IMR-90 (cell line): ENCODE data around the gene TCF7. TPM values are rescaled to one million over a fixed set of nuclear protein-coding genes. Genes with fewer than 3 reads are reported as not detected.

Experiments
- ATAC-seq: fragments of 200-7000 bp; cut with Tn5 transposase; 2 replicates; pipeline ENCODE4 v1.9.1; 2020; ENCODE audit warnings: low read depth, mild to moderate bottlenecking, moderate library complexity
- BruUV-seq: library from RNA; stranded (reverse); fragments of 400-500 nt; replicated peaks from 2 replicates; lab custom pipeline; 2021; lab: Mats Ljungman, UMichigan
- CTCF ChIA-PET: fragments of 300-600 bp; formaldehyde crosslinking; extraction: SDS; loops from one replicate; lab custom pipeline; 2021; ENCODE audit warnings: antibody characterized with exemption; lab: Yijun Ruan, JAX
- POLR2A ChIA-PET: fragments of 300-600 bp; sonication (Branson Sonifier 250); formaldehyde crosslinking; loops from one replicate; lab custom pipeline; 2022; ENCODE audit warnings: antibody characterized with exemption; ENCODE audit not compliant: unreplicated experiment; lab: Charles Lee
- DNase-seq: peaks from one replicate; pipeline ENCODE4 v3.0.0; 2013
- H2AFZ ChIP-seq: replicated peaks from 2 replicates; pipeline ENCODE3; 2013; ENCODE audit warnings: low read length, mild to moderate bottlenecking; ENCODE audit not compliant: poor library complexity
- H2AK5ac ChIP-seq: 2 replicates; pipeline ENCODE4 v1.6.1; 2013; ENCODE audit warnings: low read depth, low read length, inconsistent platforms
- H2AK9ac ChIP-seq: replicated peaks from 2 replicates; pipeline ENCODE3; 2013; ENCODE audit warnings: mild to moderate bottlenecking, low read depth, low read length, moderate library complexity; ENCODE audit not compliant: poor library complexity
- H2BK120ac ChIP-seq: 2 replicates; pipeline ENCODE4 v1.6.1; 2013; ENCODE audit warnings: low read depth, low read length, inconsistent platforms
- H2BK15ac ChIP-seq: 3 replicates; pipeline ENCODE4 v1.6.1; 2013; ENCODE audit warnings: low read depth, low read length, inconsistent platforms
- H2BK20ac ChIP-seq: 2 replicates; pipeline ENCODE4 v1.6.1; 2013; ENCODE audit warnings: low read depth, mild to moderate bottlenecking, inconsistent platforms, low read length, moderate library complexity
- H2BK5ac ChIP-seq: 2 replicates; pipeline ENCODE4 v1.6.1; 2013; ENCODE audit warnings: mild to moderate bottlenecking, low read depth, low read length, inconsistent platforms; ENCODE audit not compliant: poor library complexity, severe bottlenecking
- H3K14ac ChIP-seq: replicated peaks from 2 replicates; pipeline ENCODE4 v1.6.1; 2013; ENCODE audit warnings: low read depth, low read length, inconsistent platforms
- H3K18ac ChIP-seq: 2 replicates; pipeline ENCODE4 v1.6.1; 2013; ENCODE audit warnings: low read depth, low read length, control low read depth
- H3K23ac ChIP-seq: 2 replicates; pipeline ENCODE4 v1.6.1; 2013; ENCODE audit warnings: low read depth, low read length, inconsistent platforms
- H3K27ac ChIP-seq: 2 replicates; pipeline ENCODE4 v1.5.1; 2013; ENCODE audit warnings: mild to moderate bottlenecking, control low read depth, low read length; ENCODE audit not compliant: insufficient read depth
- H3K27me3 ChIP-seq: 2 replicates; pipeline ENCODE4 v1.6.1; 2013; ENCODE audit warnings: low read length; ENCODE audit not compliant: control insufficient read depth, insufficient read depth
- H3K36me3 ChIP-seq: 2 replicates; pipeline ENCODE4 v1.6.1; 2013; ENCODE audit warnings: low read length, mixed read lengths; ENCODE audit not compliant: control insufficient read depth, insufficient read depth
- H3K4ac ChIP-seq: 2 replicates; pipeline ENCODE4 v1.6.1; 2013; ENCODE audit warnings: low read depth, low read length, inconsistent platforms
- H3K4me1 ChIP-seq: 2 replicates; pipeline ENCODE4 v1.6.1; 2013; ENCODE audit warnings: low read length, mixed read lengths; ENCODE audit not compliant: control insufficient read depth, insufficient read depth
- H3K4me2 ChIP-seq: 2 replicates; pipeline ENCODE4 v1.6.1; 2013; ENCODE audit warnings: low read depth, mild to moderate bottlenecking, control low read depth, low read length, moderate library complexity
- H3K4me3 ChIP-seq: 2 replicates; pipeline ENCODE4 v1.5.1; 2013; ENCODE audit warnings: low read depth, mild to moderate bottlenecking, control low read depth, low read length, moderate library complexity; ENCODE audit not compliant: insufficient read depth
- H3K56ac ChIP-seq: 2 replicates; pipeline ENCODE4 v1.6.1; 2013; ENCODE audit warnings: low read length, inconsistent platforms; ENCODE audit not compliant: insufficient read depth; ENCODE audit errors: extremely low read depth
- H3K79me1 ChIP-seq, 2 experiments: 2 replicates each; pipeline ENCODE4 v1.6.1; 2013; ENCODE audit warnings: low read length in 2 of 2, inconsistent platforms in 1 of 2, low read depth in 1 of 2
- H3K9ac ChIP-seq: 2 replicates; pipeline ENCODE4 v1.6.1; 2013; ENCODE audit warnings: low read depth, low read length, control low read depth
- H3K9me1 ChIP-seq: 2 replicates; pipeline ENCODE4 v1.6.1; 2013; ENCODE audit warnings: low read length, inconsistent platforms; ENCODE audit not compliant: insufficient read depth
- H3K9me3 ChIP-seq: 2 replicates; pipeline ENCODE4 v1.6.1; 2013; ENCODE audit warnings: low read length; ENCODE audit not compliant: control insufficient read depth, insufficient read depth
- H4K20me1 ChIP-seq: 2 replicates; pipeline ENCODE4 v1.6.1; 2013; ENCODE audit warnings: low read length, inconsistent platforms; ENCODE audit not compliant: insufficient read depth
- H4K5ac ChIP-seq: 2 replicates; pipeline ENCODE4 v1.6.1; 2013; ENCODE audit warnings: mild to moderate bottlenecking, low read depth, low read length, control low read depth
- H4K8ac ChIP-seq, 2 experiments: 2 replicates each; pipeline ENCODE4 v1.6.1; 2013; ENCODE audit warnings: low read depth in 2 of 2, low read length in 2 of 2, control low read depth in 1 of 2, inconsistent platforms in 1 of 2
- H4K91ac ChIP-seq: 2 replicates; pipeline ENCODE4 v1.6.1; 2013; ENCODE audit warnings: low read depth, low read length, inconsistent platforms; ENCODE audit not compliant: insufficient read depth
- BHLHE40 ChIP-seq: fragments of 150-350 bp; IDR thresholded peaks from 2 replicates; pipeline ENCODE4 v1.6.1; 2016; ENCODE audit warnings: mild to moderate bottlenecking, low read depth, low read length
- CEBPB ChIP-seq: IDR thresholded peaks from 2 replicates; pipeline ENCODE4 v1.6.1; 2012; ENCODE audit warnings: low read depth, low read length, improper control_type of control experiment
- CHD1 ChIP-seq: IDR thresholded peaks from 2 replicates; pipeline ENCODE4 v1.6.1; 2012; ENCODE audit warnings: low read depth, low read length, improper control_type of control experiment
- ELK1 ChIP-seq: fragments of 150-350 bp; IDR thresholded peaks from 2 replicates; pipeline ENCODE4 v1.6.1; 2016; ENCODE audit warnings: low read depth, mild to moderate bottlenecking, low read length, moderate library complexity, borderline replicate concordance
- MAZ ChIP-seq: IDR thresholded peaks from 2 replicates; pipeline ENCODE4 v1.6.1; 2012; ENCODE audit warnings: low read depth, mild to moderate bottlenecking, low read length, improper control_type of control experiment, moderate library complexity, borderline replicate concordance
- MXI1 ChIP-seq: IDR thresholded peaks from 2 replicates; pipeline ENCODE4 v1.6.1; 2012; ENCODE audit warnings: low read depth, mild to moderate bottlenecking, low read length, moderate library complexity, borderline replicate concordance
- POLR2A ChIP-seq: IDR thresholded peaks from 2 replicates; pipeline ENCODE4 v1.6.1; 2012; ENCODE audit warnings: mild to moderate bottlenecking, low read depth, low read length
- RAD21 ChIP-seq: IDR thresholded peaks from 2 replicates; pipeline ENCODE4 v1.6.1; 2012; ENCODE audit warnings: low read length, improper control_type of control experiment
- SMC3 ChIP-seq: fragments of 150-350 bp; IDR thresholded peaks from 2 replicates; pipeline ENCODE4 v1.6.1; 2016; ENCODE audit warnings: low read depth, mild to moderate bottlenecking, antibody characterized with exemption, low read length, moderate library complexity
- USF2 ChIP-seq: fragments of 150-350 bp; IDR thresholded peaks from 2 replicates; pipeline ENCODE4 v1.6.1; 2017; ENCODE audit warnings: mild to moderate bottlenecking, antibody characterized with exemption, low read length, low read depth
- WGBS, 2 experiments: methylation state at CpG; one replicate each; pipeline versions ENCODE4 v1.1.5 to v1.1.7; 2013; ENCODE audit warnings: missing lambda C conversion rate in 2 of 2; ENCODE audit not compliant: insufficient read length in 1 of 2; ENCODE audit errors: extremely low coverage in 2 of 2; 5-methylcytosine and 5-hydroxymethylcytosine counted together
- dilution Hi-C: fragments of 300-500 bp; cut with HindIII; formaldehyde crosslinking; loops from one replicate; pipeline ENCODE4 v1.14.3; 2018; ENCODE audit warnings: low sequenced_read_pairs; ENCODE audit not compliant: unreplicated experiment
- in situ Hi-C: fragments of 300-500 bp; cut with MboI; formaldehyde crosslinking; loops from 3 replicates; pipeline ENCODE4 v1.14.3; 2019; ENCODE audit warnings: low sequenced_read_pairs, inconsistent platforms, mixed read lengths
- intact Hi-C: fragments of 100-400 bp; cut with micrococcal nuclease; formaldehyde crosslinking; loops from 2 replicates; pipeline ENCODE4 v1.10.0; 2022
- polyA plus RNA-seq, 3 experiments: library from polyadenylated mRNA; depleted of rRNA; stranded (reverse); fragments of >200 nt; gene quantifications; 2 replicates each; pipeline ENCODE4 v1.2.3, GENCODE V29; 2012; ENCODE audit warnings: low replicate concordance in 1 of 3
- total RNA-seq: library from RNA; depleted of rRNA; stranded (reverse); fragments of >200 nt; gene quantifications from 2 replicates; pipeline ENCODE4 v1.2.3, GENCODE V29; 2012

TCF7 gene
- total and polyA plus RNA-seq, 2 of the 4 experiments (the other 2 are of a cell fraction): 1.3 to 3.4 TPM

GRCh38 chr5:134082264-134082992 lies 32.1 kb upstream of the TCF7 start:
- peaks cover 19% of the 10 kb centered on the region for H3K27me3 ChIP-seq
- no peak overlapping the region for H3K23ac ChIP-seq
- no peaks in the 10 kb centered on the region for H3K9me1 ChIP-seq
- CTCF ChIA-PET: interaction anchor here (0.6 kb wide), 1 partner anchor 209 kb away, joined by 6 read pairs; no protein-coding TSS in a partner anchor
- no CpG with 5 or more reads among the region's 2 CpGs for WGBS, 2 experiments
- dilution Hi-C loops: no loop called here
- no TSS peak for BruUV-seq
- no peak for DNase-seq
- no peak overlapping the region for H3K27ac ChIP-seq
- no peak overlapping the region for H3K9ac ChIP-seq
- no peak overlapping the region for H2AFZ ChIP-seq
- H3K18ac ChIP-seq: no peak overlapping the region
- H3K4me2 ChIP-seq: no peak overlapping the region
- H3K4ac ChIP-seq: no peak overlapping the region
- H3K14ac ChIP-seq: no peak overlapping the region
- no peak overlapping the region for H4K91ac ChIP-seq
- H3K56ac ChIP-seq: no peak overlapping the region
- no peak overlapping the region for H4K8ac ChIP-seq
- ATAC-seq: no peak
- no peak overlapping the region for H2AK5ac ChIP-seq
- no peak overlapping the region for H3K4me3 ChIP-seq
- no peak overlapping the region for H2BK15ac ChIP-seq
- H2BK5ac ChIP-seq: no peak overlapping the region
- H4K5ac ChIP-seq: no peak overlapping the region
- intact Hi-C loops: no loop called here
- no peak overlapping the region for H2AK9ac ChIP-seq
- in situ Hi-C loops: no loop called here
- no peak overlapping the region for H2BK20ac ChIP-seq
- H3K36me3 ChIP-seq: no peaks in the 10 kb centered on the region
- TF ChIP-seq CHD1: no peak
- no peak for TF ChIP-seq MXI1
- no peak for TF ChIP-seq ELK1
- TF ChIP-seq CEBPB: no peak
- no peak for TF ChIP-seq USF2
- no peak for TF ChIP-seq RAD21
- TF ChIP-seq BHLHE40: no peak
- no peak for TF ChIP-seq POLR2A
- no peak for TF ChIP-seq MAZ
- TF ChIP-seq SMC3: no peak
- H2BK120ac ChIP-seq: no peak overlapping the region
- POLR2A ChIA-PET: no interaction called here
- H3K9me3 ChIP-seq: no peaks in the 10 kb centered on the region
- no peaks in the 10 kb centered on the region for H3K4me1 ChIP-seq
- H3K79me1 ChIP-seq: no peaks in the 10 kb centered on the region
- no peaks in the 10 kb centered on the region for H4K20me1 ChIP-seq
